HG02610 (cell line): ENCODE data around the gene SREBF2.
"Not testable (repeated sequence)": the region's sequence is repeated elsewhere in the genome, so short reads cannot be mapped to it uniquely, and the experiment has no call there.

Source experiments
- ATAC-seq: cut with Tn5 transposase; IDR thresholded peaks from one replicate; pipeline ENCODE4 v1.9.1; 2021; ENCODE audit warnings: mild to moderate bottlenecking, moderate library complexity; ENCODE audit not compliant: unreplicated experiment

SREBF2 gene

GRCh38 chr22:41841085-41841712 lies 8.3 kb downstream of the SREBF2 start:
- no peak for ATAC-seq

GRCh38 chr22:41842996-41843970 lies 10.4 kb downstream of the SREBF2 start:
- ATAC-seq: no peak

- ATAC-seq: no peak
Observed at GRCh38 chr22:41844036-41844435, 11.1 kb downstream of the SREBF2 start.

GRCh38 chr22:41844513-41844912 lies 11.6 kb downstream of the SREBF2 start:
- no peak for ATAC-seq

- no peak for ATAC-seq
Observed at GRCh38 chr22:41845380-41846267, 12.7 kb downstream of the SREBF2 start.

- ATAC-seq: no peak
Observed at GRCh38 chr22:41846268-41846987, 13.5 kb downstream of the SREBF2 start.

- ATAC-seq: no peak
Observed at GRCh38 chr22:41847300-41847699, 14.4 kb downstream of the SREBF2 start.

GRCh38 chr22:41848468-41848867 lies 15.6 kb downstream of the SREBF2 start:
- ATAC-seq: no peak

- no peak for ATAC-seq
Observed at GRCh38 chr22:41856469-41856868, 23.6 kb downstream of the SREBF2 start.

- no peak for ATAC-seq
Observed at GRCh38 chr22:41857155-41857859, 24.4 kb downstream of the SREBF2 start.

GRCh38 chr22:41857860-41858199 lies 24.9 kb downstream of the SREBF2 start:
- no peak for ATAC-seq

GRCh38 chr22:41862160-41862529 lies 29.2 kb downstream of the SREBF2 start:
- peak; percentile 46 for ATAC-seq

- peak; percentile 62 for ATAC-seq
Observed at GRCh38 chr22:41862530-41863266, 29.8 kb downstream of the SREBF2 start.

- no peak for ATAC-seq
Observed at GRCh38 chr22:41863472-41863871, 30.6 kb downstream of the SREBF2 start.

- no peak for ATAC-seq
Observed at GRCh38 chr22:41868556-41868955, 35.7 kb downstream of the SREBF2 start.

GRCh38 chr22:41870081-41870480 lies 37.2 kb downstream of the SREBF2 start:
- ATAC-seq: not testable (repeated sequence)

GRCh38 chr22:41870786-41871185 lies 37.9 kb downstream of the SREBF2 start:
- ATAC-seq: no peak

GRCh38 chr22:41873391-41873790 lies 40.5 kb downstream of the SREBF2 start:
- ATAC-seq: no peak

- no peak for ATAC-seq
Observed at GRCh38 chr22:41874090-41874489, 41.2 kb downstream of the SREBF2 start.
